Measurements from ENCODE around the gene CDH12.

DNA sequence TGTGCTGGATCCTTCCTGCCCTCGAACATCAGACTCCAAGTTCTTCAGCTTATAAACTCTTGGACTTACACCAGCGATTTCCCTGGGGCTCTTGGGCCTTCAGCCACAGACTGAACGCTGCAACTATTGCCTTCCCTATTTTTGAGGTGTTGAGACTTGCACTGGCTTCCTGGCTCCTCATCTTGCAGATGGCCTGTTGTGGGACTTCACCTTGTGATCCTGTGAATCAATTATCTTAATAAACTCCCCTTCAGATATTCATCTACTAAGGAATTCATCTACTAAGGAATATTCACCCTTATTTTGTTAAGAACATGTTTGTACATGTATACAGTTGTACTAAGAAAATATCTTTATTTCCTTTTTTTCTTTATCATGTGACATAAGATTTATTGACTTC lies 1079.7 kb downstream of the CDH12 start:
- TF ChIP-seq CTCF (IDR thresholded peaks at IDR 0.05) (no peak), POLR2A (IDR thresholded peaks at IDR 0.05) (no peak)

Measured in lower leg skin (tissue), 3 donors.